NCI-H1436 (cell line): ENCODE measurements around the gene SRSF3.

Experiments
- DNase-seq: peaks from one replicate; lab custom pipeline; 2025; lab: John Stamatoyannopoulos, UW

Gene SRSF3

DNA sequence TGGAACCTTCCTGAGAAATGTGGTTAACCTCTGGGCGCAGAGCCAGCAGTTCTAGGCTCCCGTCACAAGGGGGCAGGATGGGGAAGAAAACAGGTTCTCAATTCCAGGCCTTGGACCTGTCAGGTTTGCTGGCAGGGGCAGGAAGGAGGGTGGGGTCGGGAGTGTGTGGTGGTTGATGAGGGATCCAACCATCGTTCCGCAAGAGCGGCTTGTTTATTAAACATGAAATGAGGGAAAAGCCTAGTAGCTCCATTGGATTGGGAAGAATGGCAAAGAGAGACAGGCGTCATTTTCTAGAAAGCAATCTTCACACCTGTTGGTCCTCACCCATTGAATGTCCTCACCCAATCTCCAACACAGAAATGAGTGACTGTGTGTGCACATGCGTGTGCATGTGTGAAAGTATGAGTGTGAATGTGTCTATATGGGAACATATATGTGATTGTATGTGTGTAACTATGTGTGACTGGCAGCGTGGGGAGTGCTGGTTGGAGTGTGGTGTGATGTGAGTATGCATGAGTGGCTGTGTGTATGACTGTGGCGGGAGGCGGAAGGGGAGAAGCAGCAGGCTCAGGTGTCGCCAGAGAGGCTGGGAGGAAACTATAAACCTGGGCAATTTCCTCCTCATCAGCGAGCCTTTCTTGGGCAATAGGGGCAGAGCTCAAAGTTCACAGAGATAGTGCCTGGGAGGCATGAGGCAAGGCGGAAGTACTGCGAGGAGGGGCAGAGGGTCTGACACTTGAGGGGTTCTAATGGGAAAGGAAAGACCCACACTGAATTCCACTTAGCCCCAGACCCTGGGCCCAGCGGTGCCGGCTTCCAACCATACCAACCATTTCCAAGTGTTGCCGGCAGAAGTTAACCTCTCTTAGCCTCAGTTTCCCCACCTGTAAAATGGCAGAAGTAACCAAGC lies 29.6 kb downstream of the SRSF3 start:
- DNase-seq: peak; percentile 75

DNA sequence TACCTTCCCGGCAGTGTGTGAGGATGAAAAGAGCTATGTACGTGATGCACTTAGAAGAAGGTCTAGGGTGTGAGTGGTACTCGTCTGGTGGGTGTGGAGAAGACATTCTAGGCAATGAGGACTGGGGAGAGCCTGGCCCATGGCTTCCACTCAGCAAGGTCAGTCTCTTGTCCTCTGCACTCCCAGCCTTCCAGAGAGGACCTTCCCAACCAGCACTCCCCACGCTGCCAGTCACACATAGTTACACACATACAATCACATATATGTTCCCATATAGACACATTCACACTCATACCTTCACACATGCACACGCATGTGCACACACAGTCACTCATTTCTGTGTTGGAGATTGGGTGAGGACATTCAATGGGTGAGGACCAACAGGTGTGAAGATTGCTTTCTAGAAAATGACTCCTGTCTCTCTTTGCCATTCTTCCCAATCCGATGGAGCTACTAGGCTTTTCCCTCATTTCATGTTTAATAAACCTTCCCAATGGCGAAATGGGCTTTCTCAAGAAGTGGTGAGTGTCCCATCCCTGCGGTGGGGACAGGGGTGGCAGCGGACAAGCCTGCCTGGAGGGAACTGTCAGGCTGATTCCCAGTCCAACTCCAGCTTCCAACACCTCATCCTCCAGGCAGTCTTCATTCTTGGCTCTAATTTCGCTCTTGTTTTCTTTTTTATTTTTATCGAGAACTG lies 30.4 kb downstream of the SRSF3 start:
- DNase-seq: no peak

DNA sequence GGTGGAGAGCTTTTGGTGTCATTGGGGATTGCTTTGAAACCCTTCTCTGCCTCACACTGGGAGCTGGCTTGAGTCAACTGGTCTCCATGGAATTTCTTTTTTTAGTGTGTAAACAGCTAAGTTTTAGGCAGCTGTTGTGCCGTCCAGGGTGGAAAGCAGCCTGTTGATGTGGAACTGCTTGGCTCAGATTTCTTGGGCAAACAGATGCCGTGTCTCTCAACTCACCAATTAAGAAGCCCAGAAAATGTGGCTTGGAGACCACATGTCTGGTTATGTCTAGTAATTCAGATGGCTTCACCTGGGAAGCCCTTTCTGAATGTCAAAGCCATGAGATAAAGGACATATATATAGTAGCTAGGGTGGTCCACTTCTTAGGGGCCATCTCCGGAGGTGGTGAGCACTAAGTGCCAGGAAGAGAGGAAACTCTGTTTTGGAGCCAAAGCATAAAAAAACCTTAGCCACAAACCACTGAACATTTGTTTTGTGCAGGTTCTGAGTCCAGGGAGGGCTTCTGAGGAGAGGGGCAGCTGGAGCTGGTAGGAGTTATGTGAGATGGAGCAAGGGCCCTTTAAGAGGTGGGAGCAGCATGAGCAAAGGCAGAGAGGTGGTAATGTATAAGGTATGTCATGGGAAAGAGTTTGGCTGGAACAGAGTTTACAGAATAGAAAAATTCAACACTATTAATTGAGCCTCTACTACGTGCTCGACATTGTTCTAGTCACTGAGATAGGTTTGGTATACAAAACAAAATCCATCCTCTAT lies 31.2 kb downstream of the SRSF3 start:
- no peak for DNase-seq

GRCh38 chr6:36626636-36627035 lies 32.5 kb downstream of the SRSF3 start:
- no peak for DNase-seq

- DNase-seq: no peak
These were observed 33.0 kb downstream of the SRSF3 start for GRCh38 chr6:36627141-36627540.

DNA sequence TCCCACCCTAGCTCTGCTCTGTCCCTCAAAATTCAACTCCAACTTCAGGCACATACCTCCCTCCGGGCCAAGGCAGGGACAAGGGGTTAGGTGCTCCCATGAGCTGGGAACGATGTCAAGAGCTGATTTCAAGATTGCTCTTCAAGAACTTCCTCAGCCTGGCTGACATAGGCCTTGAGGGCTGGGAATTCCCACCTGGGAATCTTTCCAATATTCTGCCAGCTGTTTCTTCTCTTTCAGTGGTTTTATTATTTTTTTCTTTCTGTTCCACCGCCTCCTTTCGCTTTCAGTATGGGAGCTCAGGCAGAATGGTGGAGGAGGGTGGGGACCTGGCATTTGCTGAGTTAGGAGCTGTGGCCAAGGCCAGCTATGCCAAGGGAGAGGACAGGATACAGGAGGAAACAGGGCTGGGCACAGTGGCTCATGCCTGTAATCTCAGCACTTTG lies 33.7 kb downstream of the SRSF3 start:
- DNase-seq: no peak

GRCh38 chr6:36629784-36630183 lies 35.6 kb downstream of the SRSF3 start:
- no peak for DNase-seq

DNA sequence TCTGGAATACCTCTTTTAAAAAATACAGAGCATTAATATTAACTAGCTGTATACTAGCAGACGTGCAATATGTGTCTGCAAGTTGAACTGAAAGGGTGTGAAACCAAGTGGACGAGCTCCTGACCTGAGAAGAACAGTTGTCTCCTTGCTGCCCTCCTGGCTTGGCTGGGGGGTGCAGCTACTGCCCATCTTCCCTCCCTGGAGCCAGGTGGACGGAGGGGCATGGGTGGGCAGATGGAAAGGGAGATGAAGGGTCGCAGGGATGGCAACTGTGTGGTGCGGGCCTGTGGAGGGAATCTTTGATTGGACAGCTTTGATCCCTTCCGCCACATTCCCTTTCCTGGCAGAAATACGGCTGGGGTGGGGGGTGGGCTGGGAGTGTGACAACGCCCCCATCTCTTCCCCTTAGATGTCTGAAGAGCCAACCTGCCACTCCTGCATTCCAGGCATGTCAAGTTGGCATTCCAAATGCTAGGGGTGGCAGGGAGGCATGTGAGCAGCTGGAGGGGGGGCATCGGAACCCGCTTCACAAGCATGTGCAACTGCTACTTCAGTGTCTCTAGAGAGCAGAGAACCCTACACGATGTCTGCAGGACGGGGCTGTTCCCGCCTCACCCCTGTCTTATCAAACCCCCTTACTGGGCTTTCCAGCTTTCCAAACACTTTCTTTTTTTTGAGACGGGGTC lies 37.3 kb downstream of the SRSF3 start:
- no peak for DNase-seq

DNA sequence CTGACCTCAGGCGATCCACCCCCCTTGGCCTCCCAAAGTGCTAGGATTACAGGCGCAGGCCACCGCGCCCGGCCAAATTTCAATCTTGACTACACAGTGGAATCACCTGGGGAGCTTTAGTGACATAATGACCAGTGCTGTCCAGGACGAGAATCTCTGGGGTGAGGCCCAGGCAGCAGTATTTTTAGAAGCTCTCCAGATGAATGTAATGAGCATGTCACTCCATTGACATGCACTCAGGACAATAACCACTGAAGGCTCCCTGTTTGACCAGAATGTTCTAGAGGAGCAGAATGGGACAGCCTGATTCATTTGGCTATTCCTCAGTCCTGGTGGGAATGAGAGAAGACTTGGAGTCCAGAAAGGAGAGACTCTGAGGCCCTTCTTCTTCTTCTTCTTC lies 39.2 kb downstream of the SRSF3 start:
- no peak for DNase-seq

DNA sequence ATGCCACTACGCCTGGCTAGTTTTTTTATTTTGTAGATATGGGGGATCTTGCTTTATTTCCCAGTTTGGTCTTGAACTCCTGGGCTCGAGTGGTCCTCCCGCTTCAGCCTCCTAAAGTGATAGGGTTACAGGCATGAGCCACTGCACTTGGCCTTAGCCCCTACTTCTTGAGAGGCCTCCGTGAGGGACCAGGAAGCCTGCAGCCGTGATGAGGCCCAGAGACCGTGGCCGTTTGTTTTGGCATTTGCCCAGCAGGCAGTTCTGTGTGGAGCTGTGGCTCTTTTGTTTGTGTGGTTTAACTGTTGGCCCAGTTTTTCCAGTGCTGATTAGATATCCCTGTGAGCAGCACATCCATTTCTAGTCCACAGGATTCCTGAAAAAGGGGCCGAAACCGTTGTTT lies 39.8 kb downstream of the SRSF3 start:
- no peak for DNase-seq

DNA sequence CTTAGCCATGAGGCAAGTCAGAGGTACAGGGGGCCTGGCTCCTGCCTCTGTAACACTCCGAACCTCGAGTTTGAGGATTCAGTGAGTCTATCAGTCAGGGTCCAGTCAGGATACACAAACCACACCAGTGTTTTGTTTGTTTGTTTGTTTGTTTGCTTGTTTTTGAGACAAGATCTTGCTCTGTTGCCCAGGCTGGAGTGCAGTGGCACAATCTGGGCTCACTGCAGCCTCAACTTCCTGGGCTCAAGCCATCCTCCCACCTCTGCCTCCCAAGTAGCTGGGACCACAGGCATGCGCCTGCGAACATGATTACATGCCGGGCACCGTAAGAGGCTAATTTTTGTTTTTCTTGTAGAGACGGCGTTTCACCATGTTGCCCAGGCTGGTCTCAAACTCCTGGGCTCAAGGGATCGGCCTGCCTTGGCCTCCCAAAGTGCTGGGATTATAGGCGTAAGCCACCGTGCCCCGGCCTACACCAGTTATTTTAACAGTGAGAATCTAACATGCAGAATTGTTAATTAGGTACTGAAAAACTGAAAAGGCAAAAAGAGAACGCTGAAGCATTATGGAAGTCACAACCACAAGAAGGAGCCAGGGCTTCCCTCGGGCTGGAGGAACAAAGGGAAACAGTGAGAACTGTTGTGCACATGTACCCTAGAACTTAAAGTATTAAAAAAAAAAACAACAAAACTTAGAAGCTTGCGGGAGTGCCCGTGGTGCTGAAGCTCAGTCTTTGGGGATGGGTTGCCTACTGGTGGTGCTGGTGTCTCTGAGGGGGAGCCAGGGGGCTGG lies 40.4 kb downstream of the SRSF3 start:
- DNase-seq: no peak

DNA sequence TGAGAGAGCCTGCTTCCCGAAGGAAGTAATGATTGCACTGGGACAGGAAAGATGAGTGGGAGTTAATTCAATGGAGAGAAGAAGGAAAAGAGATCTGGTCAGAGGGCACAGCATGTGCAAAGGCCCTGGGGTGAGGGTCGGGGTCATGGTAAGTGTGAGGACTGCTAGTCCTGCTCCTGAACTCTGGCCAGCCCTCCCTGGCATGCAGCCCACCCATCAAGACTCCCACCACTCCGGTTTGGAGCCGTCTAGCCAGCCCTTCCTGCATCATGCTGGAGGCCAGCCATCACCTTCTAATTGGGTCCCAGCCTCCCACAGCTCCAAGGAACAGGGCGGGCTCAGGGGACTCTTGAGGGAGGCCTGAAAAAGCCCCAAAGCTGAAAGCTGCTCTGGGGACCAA lies 42.1 kb downstream of the SRSF3 start:
- no peak for DNase-seq

GRCh38 chr6:36636687-36637418 lies 42.7 kb downstream of the SRSF3 start:
- DNase-seq: no peak

GRCh38 chr6:36638579-36638978 lies 44.4 kb downstream of the SRSF3 start:
- DNase-seq: no peak

DNA sequence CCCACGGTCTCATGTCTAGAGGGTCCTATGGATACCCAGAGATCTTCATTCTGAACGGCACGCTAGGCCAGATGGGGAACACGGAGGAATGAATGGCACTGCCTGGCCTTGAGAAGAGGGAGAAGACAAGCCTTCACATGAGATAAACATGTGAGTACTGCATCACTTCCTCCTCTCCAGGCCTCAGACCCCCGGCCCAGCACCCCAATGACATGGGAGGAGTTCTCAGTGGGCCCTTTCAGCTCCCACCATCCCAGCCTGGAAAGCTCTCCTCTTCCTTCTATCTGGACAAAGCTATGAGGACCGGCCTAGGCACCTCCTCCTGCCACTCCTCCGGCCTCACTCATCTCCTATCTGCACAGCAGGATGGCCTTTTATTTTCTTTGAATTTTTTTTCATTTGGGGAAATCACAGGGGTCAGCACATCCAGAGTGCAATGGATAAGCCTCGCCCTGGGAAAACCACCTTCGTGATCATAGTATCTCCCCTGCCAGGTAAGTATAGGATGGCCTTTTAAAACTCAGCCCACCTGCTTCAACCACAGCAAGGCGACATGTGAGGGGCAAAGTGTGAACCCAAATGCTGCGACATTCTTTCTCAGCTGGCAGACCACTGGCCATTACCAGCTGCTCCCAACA lies 45.1 kb downstream of the SRSF3 start:
- no peak for DNase-seq

DNA sequence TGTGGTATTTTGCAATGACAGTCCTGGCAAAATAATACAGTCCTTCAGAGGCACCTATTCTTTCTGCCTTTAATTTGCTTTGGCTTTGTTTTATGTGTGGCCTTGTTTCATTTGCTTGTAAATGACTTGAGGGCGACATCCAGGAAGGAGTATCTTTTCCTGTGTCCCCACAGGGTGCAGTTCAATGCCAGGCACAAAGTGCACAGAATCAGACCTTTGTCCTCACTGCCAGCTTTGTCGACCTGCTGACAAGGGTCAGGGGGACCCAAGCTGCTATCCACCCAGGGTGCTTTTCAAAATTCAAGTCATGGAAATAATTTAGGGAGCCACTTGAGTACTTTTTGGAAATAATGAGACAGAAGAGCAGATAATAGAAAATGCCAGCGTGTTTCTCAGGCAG lies 47.4 kb downstream of the SRSF3 start:
- no peak for DNase-seq

DNA sequence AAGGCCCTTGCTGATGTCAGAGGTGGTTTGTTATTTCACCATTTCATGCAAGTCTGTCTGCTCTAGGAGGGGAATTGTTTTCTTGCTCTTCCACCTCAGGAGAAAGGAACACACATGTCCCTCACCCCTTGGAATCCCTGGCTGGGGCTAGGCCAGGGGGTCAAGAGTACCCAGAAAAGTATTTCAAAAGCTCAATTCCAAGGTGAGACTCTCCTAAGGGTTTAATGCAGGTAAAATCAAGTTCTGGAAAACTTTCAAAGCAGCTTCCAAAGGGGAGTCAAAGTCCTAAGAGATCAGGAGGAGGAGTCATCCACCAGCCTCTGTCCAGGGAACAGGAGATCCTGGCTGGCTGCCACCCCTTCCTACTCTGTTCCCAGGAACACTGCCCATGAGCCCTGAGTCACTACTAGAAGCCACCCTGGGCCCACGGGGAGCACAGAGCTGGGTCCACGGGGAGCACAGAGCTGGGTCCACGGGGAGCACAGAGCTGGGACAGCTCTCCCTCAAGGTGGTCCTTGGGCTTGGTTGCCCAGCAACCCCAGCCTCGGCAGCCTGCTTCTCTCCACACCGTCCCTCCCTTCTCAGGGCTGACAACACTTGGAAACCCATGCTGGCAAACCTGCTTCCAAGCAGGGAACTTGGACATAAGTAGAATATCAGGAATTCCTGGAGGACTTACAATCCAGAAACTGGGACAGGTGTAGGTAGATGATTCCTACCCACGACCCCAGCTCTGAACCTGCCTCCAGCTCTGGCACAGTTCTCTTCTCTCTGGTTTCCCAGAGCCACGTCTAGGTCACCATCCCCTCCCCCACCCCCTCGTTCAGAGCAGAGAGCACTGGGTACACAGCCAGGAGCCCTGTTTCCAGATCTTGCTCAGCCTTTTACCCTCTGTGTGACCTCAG lies 49.0 kb downstream of the SRSF3 start:
- no peak for DNase-seq

DNA sequence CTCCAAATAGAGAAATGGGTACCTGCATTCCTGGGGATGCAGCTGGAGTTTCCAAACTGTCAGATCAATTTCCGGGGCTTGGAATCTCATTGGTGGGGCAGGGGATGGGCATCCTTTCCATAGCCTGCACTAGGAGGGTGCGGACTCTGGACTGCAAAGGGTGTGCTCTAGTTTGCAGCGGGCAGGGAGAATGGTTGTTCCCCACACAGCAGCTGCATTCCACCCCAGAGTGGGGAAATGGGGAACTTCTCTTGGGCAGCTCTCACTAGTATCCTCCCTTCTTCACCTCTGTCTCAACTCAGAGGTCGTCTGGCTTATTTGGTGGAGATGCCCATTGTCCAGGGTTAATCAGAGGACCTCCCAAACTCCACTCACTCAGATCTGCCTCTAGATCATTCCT lies 49.8 kb downstream of the SRSF3 start:
- no peak for DNase-seq

DNA sequence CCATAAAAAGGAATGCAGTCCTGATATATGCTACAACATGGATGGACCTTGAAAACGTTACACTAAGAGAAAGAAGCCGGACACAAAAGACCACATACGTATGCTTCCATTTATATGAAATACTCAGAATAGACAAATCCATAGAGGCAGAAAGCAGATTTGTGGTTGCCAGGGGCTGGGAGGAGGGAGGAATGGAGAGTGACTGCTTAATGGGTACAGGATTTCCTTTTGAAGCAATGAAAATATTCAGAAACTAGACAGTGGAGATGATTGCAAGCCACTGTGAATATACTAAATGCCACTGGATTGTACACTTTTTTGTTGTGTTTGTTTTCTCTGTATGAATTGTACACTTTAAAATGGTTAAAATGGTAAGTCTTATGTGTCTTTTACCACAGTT lies 54.9 kb downstream of the SRSF3 start:
- no peak for DNase-seq
